Common myeloid progenitor, CD34-positive (primary cell): ENCODE results near the gene EPS8.

Experiments
- CTCF ChIA-PET: fragments of 350-600 bp; sonication (Branson Sonifier 250); formaldehyde crosslinking; loops from one replicate; lab custom pipeline; 2021; ENCODE audit warnings: antibody characterized with exemption; lab: Charles Lee
- POLR2A ChIA-PET: fragments of 350-600 bp; sonication (Branson Sonifier 250); formaldehyde crosslinking; loops from one replicate; lab custom pipeline; 2021; ENCODE audit warnings: antibody characterized with exemption; lab: Charles Lee
- DNase-seq, 3 donors: peaks; one replicate each; pipeline versions ENCODE4 v3.0.0 to v3.0.0-alpha.2; 2013
- H3K27ac ChIP-seq, 2 experiments: 1 replicate in 1 of 2; 2 replicates in 1 of 2; pipeline ENCODE4 v1.7.0; 2013; ENCODE audit warnings: inconsistent platforms in 2 of 2, low read length in 2 of 2, mild to moderate bottlenecking in 2 of 2, low read depth in 1 of 2, moderate library complexity in 1 of 2; ENCODE audit not compliant: severe bottlenecking in 2 of 2, insufficient read depth in 1 of 2, poor library complexity in 1 of 2
- H3K27me3 ChIP-seq, 5 experiments: replicated peaks in 2 of 5; 1 replicate in 3 of 5; 2 replicates in 2 of 5; pipeline versions ENCODE4 v1.6.1 to v1.7.0; 2013; ENCODE audit warnings: low read length in 4 of 5, mild to moderate bottlenecking in 2 of 5, moderate library complexity in 2 of 5, inconsistent platforms in 1 of 5; ENCODE audit not compliant: insufficient read depth in 5 of 5, control insufficient read depth in 4 of 5
- H3K36me3 ChIP-seq, 4 experiments: 1 replicate in 2 of 4; 2 replicates in 2 of 4; pipeline versions ENCODE4 v1.6.1 to v1.7.0; 2013; ENCODE audit warnings: low read length in 3 of 4, control low read depth in 1 of 4, mild to moderate bottlenecking in 1 of 4; ENCODE audit not compliant: control insufficient read depth in 4 of 4, insufficient read depth in 4 of 4
- H3K4me1 ChIP-seq, 4 experiments: 1 replicate in 3 of 4; 2 replicates in 1 of 4; pipeline versions ENCODE4 v1.6.1 to v1.7.1; 2013; ENCODE audit warnings: low read length in 3 of 4, mild to moderate bottlenecking in 3 of 4, control low read depth in 1 of 4, inconsistent platforms in 1 of 4, moderate library complexity in 1 of 4; ENCODE audit not compliant: control insufficient read depth in 4 of 4, insufficient read depth in 4 of 4; ENCODE audit errors: control extremely low read depth in 1 of 4
- H3K4me3 ChIP-seq, 7 experiments: 1 replicate in 4 of 7; 2 replicates in 3 of 7; pipeline versions ENCODE4 v1.5.1 to v1.7.0; 2013; ENCODE audit warnings: mild to moderate bottlenecking in 7 of 7, low read length in 6 of 7, moderate library complexity in 6 of 7, inconsistent platforms in 2 of 7, low read depth in 2 of 7, control low read depth in 1 of 7; ENCODE audit not compliant: insufficient read depth in 4 of 7, control insufficient read depth in 1 of 7; ENCODE audit errors: extremely low read depth in 1 of 7
- H3K9me3 ChIP-seq, 5 experiments: 1 replicate in 4 of 5; 2 replicates in 1 of 5; pipeline versions ENCODE4 v1.6.1 to v1.7.1; 2013; ENCODE audit warnings: low read length in 4 of 5, mild to moderate bottlenecking in 2 of 5, inconsistent platforms in 1 of 5, low read depth in 1 of 5, moderate library complexity in 1 of 5; ENCODE audit not compliant: control insufficient read depth in 4 of 5, insufficient read depth in 2 of 5; ENCODE audit errors: control extremely low read depth in 1 of 5
- WGBS: methylation state at CpG from one replicate; pipeline ENCODE4 v1.1.5; 2013; ENCODE audit not compliant: insufficient coverage; 5-methylcytosine and 5-hydroxymethylcytosine counted together

The EPS8 gene

GRCh38 chr12:15706010-15706676 is 83.0 kb downstream of the EPS8 start:
- no peaks in the 10 kb centered on the region for H3K9me3 ChIP-seq
- no peaks in the 10 kb centered on the region for H3K36me3 ChIP-seq
- no peak for DNase-seq
- H3K27me3 ChIP-seq, result no peaks in the 10 kb centered on the region
- no peak overlapping the region for H3K27ac ChIP-seq
- H3K4me3 ChIP-seq, result no peak overlapping the region
- peaks cover 0 to 10% (median 4%) of the 10 kb centered on the region in 4 experiments for H3K4me1 ChIP-seq
- WGBS, result 95% methylated on average over 4 of the region's 4 CpGs
- ChIA-PET POLR2A (no interaction called here), CTCF (interaction anchor here (1.2 to 1.5 kb wide), 2 partner anchors 11 to 123 kb away, joined by 3 read pairs; no protein-coding TSS in a partner anchor)

GRCh38 chr12:15705606-15706005 is 83.6 kb downstream of the EPS8 start:
- CTCF ChIA-PET, result interaction anchor here (1.2 to 1.5 kb wide), 2 partner anchors 11 to 122 kb away, joined by 3 read pairs; no protein-coding TSS in a partner anchor
- Histone ChIP-seq H3K36me3 (no peaks in the 10 kb centered on the region), H3K4me1 (peaks cover 3 to 14% (median 6%) of the 10 kb centered on the region in 4 experiments), H3K27ac (no peak overlapping the region), H3K27me3 (no peaks in the 10 kb centered on the region), H3K9me3 (no peaks in the 10 kb centered on the region), H3K4me3 (no peak overlapping the region)
- POLR2A ChIA-PET, result no interaction called here
- no peak for DNase-seq
- 100% methylated on average over 1 of the region's 2 CpGs for WGBS

GRCh38 chr12:15702276-15702675 is 86.9 kb downstream of the EPS8 start:
- H3K4me1 ChIP-seq, result peaks cover 4 to 45% (median 17%) of the 10 kb centered on the region in 4 experiments
- ChIA-PET CTCF (no interaction called here), POLR2A (no interaction called here)
- H3K4me3 ChIP-seq, result no peak overlapping the region
- no peak for DNase-seq
- H3K36me3 ChIP-seq, result no peaks in the 10 kb centered on the region
- no peaks in the 10 kb centered on the region for H3K9me3 ChIP-seq
- no peak overlapping the region for H3K27ac ChIP-seq
- no CpG with 5 or more reads among the region's 2 CpGs for WGBS
- H3K27me3 ChIP-seq, result no peaks in the 10 kb centered on the region

GRCh38 chr12:15701631-15702156 is 87.5 kb downstream of the EPS8 start:
- H3K4me3 ChIP-seq, result no peak overlapping the region
- CTCF ChIA-PET, result no interaction called here
- no peaks in the 10 kb centered on the region for H3K36me3 ChIP-seq
- H3K4me1 ChIP-seq, result peaks cover 7 to 51% (median 18%) of the 10 kb centered on the region in 4 experiments
- H3K27ac ChIP-seq, result no peak overlapping the region
- no peaks in the 10 kb centered on the region for H3K9me3 ChIP-seq
- H3K27me3 ChIP-seq, result no peaks in the 10 kb centered on the region
- WGBS, result 60% methylated on average over 2 of the region's 3 CpGs
- POLR2A ChIA-PET, result no interaction called here
- DNase-seq, result peak in 2 of 3 donors; percentile 13 to 31

GRCh38 chr12:15701206-15701605 is 88.0 kb downstream of the EPS8 start:
- no peaks in the 10 kb centered on the region for H3K36me3 ChIP-seq
- CTCF ChIA-PET, result no interaction called here
- WGBS, result no CpG with 5 or more reads among the region's 1 CpG

GRCh38 chr12:15700595-15700994 is 88.6 kb downstream of the EPS8 start:
- peak; percentile 76 to 96 (median 90) for DNase-seq

More at GRCh38 chr12:15701206-15701605, 88.0 kb downstream of the EPS8 start:
- POLR2A ChIA-PET, result no interaction called here
- H3K9me3 ChIP-seq, result no peaks in the 10 kb centered on the region
- no peaks in the 10 kb centered on the region for H3K27me3 ChIP-seq
- H3K27ac ChIP-seq, result no peak overlapping the region
- DNase-seq, result peak in 2 of 3 donors; percentile 14 to 43
- no peak overlapping the region for H3K4me3 ChIP-seq
- peaks cover 7 to 51% (median 18%) of the 10 kb centered on the region in 4 experiments for H3K4me1 ChIP-seq

GRCh38 chr12:15699886-15700285 is 89.3 kb downstream of the EPS8 start:
- no peaks in the 10 kb centered on the region for H3K27me3 ChIP-seq
- ChIA-PET POLR2A (no interaction called here), CTCF (no interaction called here)
- H3K36me3 ChIP-seq, result no peaks in the 10 kb centered on the region
- H3K27ac ChIP-seq, result peak overlapping the region in 1 of 2 experiments; percentile 27
- H3K4me3 ChIP-seq, result no peak overlapping the region
- no peaks in the 10 kb centered on the region for H3K9me3 ChIP-seq
- no CpG with 5 or more reads among the region's 8 CpGs for WGBS
- H3K4me1 ChIP-seq, result peaks cover 7 to 51% (median 18%) of the 10 kb centered on the region in 4 experiments
- no peak for DNase-seq

More at GRCh38 chr12:15700595-15700994, 88.6 kb downstream of the EPS8 start:
- Histone ChIP-seq H3K4me1 (peaks cover 7 to 51% (median 18%) of the 10 kb centered on the region in 4 experiments), H3K9me3 (no peaks in the 10 kb centered on the region), H3K27me3 (no peaks in the 10 kb centered on the region), H3K36me3 (no peaks in the 10 kb centered on the region), H3K27ac (peak overlapping the region in 1 of 2 experiments; percentile 27), H3K4me3 (no peak overlapping the region)
- ChIA-PET POLR2A (no interaction called here), CTCF (no interaction called here)
- WGBS, result no CpG with 5 or more reads among the region's 1 CpG
